HEK293 (cell line): Measurements from ENCODE around the gene MGLL.

Experiments used
- FEZF1 ChIP-seq: fragments of 450-650 bp; formaldehyde crosslinking; IDR thresholded peaks from 2 replicates; pipeline ENCODE4 v1.5.1; 2016; ENCODE audit warnings: missing biosample characterization, missing genetic modification characterization
- IKZF3 ChIP-seq: fragments of 450-650 bp; IDR thresholded peaks from 2 replicates; pipeline ENCODE4 v1.5.0; 2018; ENCODE audit warnings: missing biosample characterization, mild to moderate bottlenecking, missing genetic modification characterization, moderate library complexity
- KLF1 ChIP-seq: fragments of 450-650 bp; formaldehyde crosslinking; IDR thresholded peaks from 2 replicates; pipeline ENCODE4 v1.5.1; 2016; ENCODE audit warnings: missing biosample characterization, missing genetic modification characterization
- PRDM1 ChIP-seq: fragments of 450-650 bp; formaldehyde crosslinking; IDR thresholded peaks from 2 replicates; pipeline ENCODE4; 2016; ENCODE audit warnings: missing biosample characterization, missing genetic modification characterization
- SP2 ChIP-seq: fragments of 450-650 bp; formaldehyde crosslinking; IDR thresholded peaks from 2 replicates; pipeline ENCODE4 v1.5.1; 2016; ENCODE audit warnings: missing biosample characterization, missing genetic modification characterization
- YY2 ChIP-seq: fragments of 450-650 bp; formaldehyde crosslinking; IDR thresholded peaks from 2 replicates; pipeline ENCODE4 v1.5.1; 2016; ENCODE audit warnings: missing biosample characterization, missing genetic modification characterization
- ZFP69B ChIP-seq: fragments of 450-650 bp; formaldehyde crosslinking; IDR thresholded peaks from 2 replicates; pipeline ENCODE4 v1.5.1; 2016; ENCODE audit warnings: missing biosample characterization, missing genetic modification characterization
- ZNF274 ChIP-seq, 2 experiments: fragments of 200-500 bp in 1 of 2; fragments of 450-650 bp in 1 of 2; sonication (Bioruptor generic) in 1 of 2; formaldehyde crosslinking in 1 of 2; IDR thresholded peaks; 2 replicates each; pipeline versions ENCODE4 v1.5.1 to v1.6.1; 2014 to 2016; ENCODE audit warnings: borderline replicate concordance in 1 of 2, inconsistent platforms in 1 of 2, low read length in 1 of 2, missing biosample characterization in 1 of 2, missing genetic modification characterization in 1 of 2
- ZNF366 ChIP-seq: fragments of 450-650 bp; formaldehyde crosslinking; conservative IDR thresholded peaks from 2 replicates; pipeline ENCODE4 v1.5.1; 2016; ENCODE audit warnings: missing biosample characterization, missing genetic modification characterization
- ZNF48 ChIP-seq: fragments of 450-650 bp; formaldehyde crosslinking; IDR thresholded peaks from 2 replicates; pipeline ENCODE4 v1.5.1; 2016; ENCODE audit warnings: missing biosample characterization, missing genetic modification characterization
- ZNF514 ChIP-seq: fragments of 450-650 bp; formaldehyde crosslinking; IDR thresholded peaks from 2 replicates; pipeline ENCODE4 v1.5.1; 2016; ENCODE audit warnings: missing biosample characterization, missing genetic modification characterization
- ZNF549 ChIP-seq: fragments of 450-650 bp; IDR thresholded peaks from 2 replicates; pipeline ENCODE4 v1.5.1; 2018; ENCODE audit warnings: missing biosample characterization, missing genetic modification characterization, mild to moderate bottlenecking, inconsistent platforms, moderate library complexity
- ZNF560 ChIP-seq: fragments of 450-650 bp; formaldehyde crosslinking; IDR thresholded peaks from 2 replicates; pipeline ENCODE4 v1.5.1; 2017; ENCODE audit warnings: missing biosample characterization, missing genetic modification characterization, borderline replicate concordance
- ZNF654 ChIP-seq: fragments of 450-650 bp; formaldehyde crosslinking; IDR thresholded peaks from 2 replicates; pipeline ENCODE4 v1.5.1; 2016; ENCODE audit warnings: low read depth, missing biosample characterization, missing genetic modification characterization
- ZNF664 ChIP-seq: fragments of 450-650 bp; formaldehyde crosslinking; IDR thresholded peaks from 2 replicates; pipeline ENCODE4 v1.5.1; 2016; ENCODE audit warnings: missing biosample characterization, missing genetic modification characterization
- ZNF777 ChIP-seq: fragments of 450-650 bp; formaldehyde crosslinking; IDR thresholded peaks from 2 replicates; pipeline ENCODE4 v1.5.1; 2017; ENCODE audit warnings: missing biosample characterization, missing genetic modification characterization, borderline replicate concordance
- ZNF843 ChIP-seq: fragments of 450-650 bp; formaldehyde crosslinking; IDR thresholded peaks from 2 replicates; pipeline ENCODE4 v1.5.1; 2016; ENCODE audit warnings: missing biosample characterization, missing genetic modification characterization
- TF ChIP-seq, protein P1 (sequence below): fragments of 450-650 bp; formaldehyde crosslinking; IDR thresholded peaks from 2 replicates; pipeline ENCODE4 v1.5.1; 2016; ENCODE audit warnings: missing biosample characterization, missing genetic modification characterization
- TF ChIP-seq, protein P2 (sequence below): fragments of 450-650 bp; formaldehyde crosslinking; IDR thresholded peaks from 2 replicates; pipeline ENCODE4 v1.5.1; 2016; ENCODE audit warnings: missing biosample characterization, missing genetic modification characterization
- TF ChIP-seq, protein P3 (sequence below): fragments of 450-650 bp; formaldehyde crosslinking; IDR thresholded peaks from 2 replicates; pipeline ENCODE4 v1.5.1; 2016; ENCODE audit warnings: missing biosample characterization, missing genetic modification characterization
- TF ChIP-seq, protein P4 (sequence below): fragments of 450-650 bp; formaldehyde crosslinking; IDR thresholded peaks from 2 replicates; pipeline ENCODE4 v1.5.1; 2017; ENCODE audit warnings: missing biosample characterization, missing genetic modification characterization
- TF ChIP-seq, protein P5 (sequence below): fragments of 450-650 bp; formaldehyde crosslinking; conservative IDR thresholded peaks from 2 replicates; pipeline ENCODE4 v1.5.1; 2016; ENCODE audit warnings: low read depth, missing biosample characterization, missing genetic modification characterization
- TF ChIP-seq, protein P6 (sequence below): fragments of 450-650 bp; formaldehyde crosslinking; IDR thresholded peaks from 2 replicates; pipeline ENCODE4 v1.5.1; 2016; ENCODE audit warnings: missing biosample characterization, missing genetic modification characterization

MGLL gene

DNA sequence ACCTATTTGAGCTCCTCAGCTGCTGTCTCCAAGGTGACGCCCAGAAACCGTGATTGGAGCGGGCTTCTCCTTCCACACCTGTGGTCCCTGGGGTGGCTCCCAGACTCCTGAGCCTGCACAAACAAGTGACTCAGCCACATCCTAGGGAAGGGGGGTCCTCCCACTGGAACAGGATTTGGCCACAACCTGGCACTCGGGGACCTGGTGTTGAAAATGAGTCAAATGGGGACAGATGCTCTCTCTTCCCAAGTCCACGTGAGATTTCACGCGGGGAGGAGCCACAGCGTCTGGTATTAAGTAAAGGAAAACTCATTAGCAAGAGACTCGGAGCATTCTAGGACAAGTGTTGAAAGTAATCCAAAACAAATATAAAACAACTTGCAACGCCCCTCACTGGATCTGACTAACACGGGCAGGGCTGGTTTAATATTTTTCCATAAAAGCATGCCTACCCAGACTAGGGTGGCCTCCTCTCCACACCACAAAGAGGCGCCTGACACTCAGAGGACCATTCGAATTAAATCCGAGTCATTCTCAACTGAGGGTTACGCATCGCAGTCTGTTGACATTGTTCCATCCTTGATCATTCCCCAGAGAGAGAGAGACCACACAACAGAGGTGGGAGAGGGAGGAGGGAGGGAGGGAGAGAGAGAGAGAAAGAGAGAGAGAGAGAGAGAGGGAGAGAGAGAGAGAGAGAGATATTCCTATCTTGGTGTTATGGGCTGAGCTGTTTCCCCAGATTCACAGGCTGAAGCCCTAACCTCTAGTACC is 74.4 kb downstream of the MGLL start (continued):
- TF ChIP-seq, protein P1, sequence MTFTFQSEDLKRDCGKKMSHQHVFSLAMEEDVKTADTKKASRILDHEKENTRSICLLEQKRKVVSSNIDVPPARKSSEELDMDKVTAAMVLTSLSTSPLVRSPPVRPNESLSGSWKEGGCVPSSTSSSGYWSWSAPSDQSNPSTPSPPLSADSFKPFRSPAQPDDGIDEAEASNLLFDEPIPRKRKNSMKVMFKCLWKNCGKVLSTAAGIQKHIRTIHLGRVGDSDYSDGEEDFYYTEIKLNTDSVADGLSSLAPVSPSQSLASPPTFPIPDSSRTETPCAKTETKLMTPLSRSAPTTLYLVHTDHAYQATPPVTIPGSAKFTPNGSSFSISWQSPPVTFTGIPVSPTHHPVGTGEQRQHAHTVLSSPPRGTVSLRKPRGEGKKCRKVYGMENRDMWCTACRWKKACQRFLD (tag by site-specific recombination) = no peak
- TF ChIP-seq ZNF48 (tag by site-specific recombination) (no peak), PRDM1 (no peak), ZNF664 (tag by site-specific recombination) (no peak), ZNF654 (no peak), IKZF3 (tag by site-specific recombination) (no peak), ZNF549 (tag by site-specific recombination) (no peak), ZNF777 (no peak), YY2 (tag by site-specific recombination) (no peak), ZFP69B (tag by site-specific recombination) (no peak), KLF1 (peak; percentile 30; the same call in 1 of the 2 replicates), ZNF843 (tag by site-specific recombination) (no peak), SP2 (no peak), ZNF514 (tag by site-specific recombination) (no peak), FEZF1 (tag by site-specific recombination) (no peak), ZNF366 (tag by site-specific recombination) (peak; percentile 53; the same call in 1 of the 2 replicates), ZNF560 (tag by site-specific recombination) (no peak), ZNF274 (IDR thresholded peaks at IDR 0.05; ENCODE audit: low read length) (no peak), ZNF274 (tag by site-specific recombination; IDR thresholded peaks at IDR 0.05; ENCODE audit: borderline replicate concordance) (no peak)
- TF ChIP-seq, protein P2, sequence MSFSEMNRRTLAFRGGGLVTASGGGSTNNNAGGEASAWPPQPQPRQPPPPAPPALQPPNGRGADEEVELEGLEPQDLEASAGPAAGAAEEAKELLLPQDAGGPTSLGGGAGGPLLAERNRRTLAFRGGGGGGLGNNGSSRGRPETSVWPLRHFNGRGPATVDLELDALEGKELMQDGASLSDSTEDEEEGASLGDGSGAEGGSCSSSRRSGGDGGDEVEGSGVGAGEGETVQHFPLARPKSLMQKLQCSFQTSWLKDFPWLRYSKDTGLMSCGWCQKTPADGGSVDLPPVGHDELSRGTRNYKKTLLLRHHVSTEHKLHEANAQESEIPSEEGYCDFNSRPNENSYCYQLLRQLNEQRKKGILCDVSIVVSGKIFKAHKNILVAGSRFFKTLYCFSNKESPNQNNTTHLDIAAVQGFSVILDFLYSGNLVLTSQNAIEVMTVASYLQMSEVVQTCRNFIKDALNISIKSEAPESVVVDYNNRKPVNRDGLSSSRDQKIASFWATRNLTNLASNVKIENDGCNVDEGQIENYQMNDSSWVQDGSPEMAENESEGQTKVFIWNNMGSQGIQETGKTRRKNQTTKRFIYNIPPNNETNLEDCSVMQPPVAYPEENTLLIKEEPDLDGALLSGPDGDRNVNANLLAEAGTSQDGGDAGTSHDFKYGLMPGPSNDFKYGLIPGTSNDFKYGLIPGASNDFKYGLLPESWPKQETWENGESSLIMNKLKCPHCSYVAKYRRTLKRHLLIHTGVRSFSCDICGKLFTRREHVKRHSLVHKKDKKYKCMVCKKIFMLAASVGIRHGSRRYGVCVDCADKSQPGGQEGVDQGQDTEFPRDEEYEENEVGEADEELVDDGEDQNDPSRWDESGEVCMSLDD (tag by site-specific recombination) = no peak
- TF ChIP-seq, protein P3, sequence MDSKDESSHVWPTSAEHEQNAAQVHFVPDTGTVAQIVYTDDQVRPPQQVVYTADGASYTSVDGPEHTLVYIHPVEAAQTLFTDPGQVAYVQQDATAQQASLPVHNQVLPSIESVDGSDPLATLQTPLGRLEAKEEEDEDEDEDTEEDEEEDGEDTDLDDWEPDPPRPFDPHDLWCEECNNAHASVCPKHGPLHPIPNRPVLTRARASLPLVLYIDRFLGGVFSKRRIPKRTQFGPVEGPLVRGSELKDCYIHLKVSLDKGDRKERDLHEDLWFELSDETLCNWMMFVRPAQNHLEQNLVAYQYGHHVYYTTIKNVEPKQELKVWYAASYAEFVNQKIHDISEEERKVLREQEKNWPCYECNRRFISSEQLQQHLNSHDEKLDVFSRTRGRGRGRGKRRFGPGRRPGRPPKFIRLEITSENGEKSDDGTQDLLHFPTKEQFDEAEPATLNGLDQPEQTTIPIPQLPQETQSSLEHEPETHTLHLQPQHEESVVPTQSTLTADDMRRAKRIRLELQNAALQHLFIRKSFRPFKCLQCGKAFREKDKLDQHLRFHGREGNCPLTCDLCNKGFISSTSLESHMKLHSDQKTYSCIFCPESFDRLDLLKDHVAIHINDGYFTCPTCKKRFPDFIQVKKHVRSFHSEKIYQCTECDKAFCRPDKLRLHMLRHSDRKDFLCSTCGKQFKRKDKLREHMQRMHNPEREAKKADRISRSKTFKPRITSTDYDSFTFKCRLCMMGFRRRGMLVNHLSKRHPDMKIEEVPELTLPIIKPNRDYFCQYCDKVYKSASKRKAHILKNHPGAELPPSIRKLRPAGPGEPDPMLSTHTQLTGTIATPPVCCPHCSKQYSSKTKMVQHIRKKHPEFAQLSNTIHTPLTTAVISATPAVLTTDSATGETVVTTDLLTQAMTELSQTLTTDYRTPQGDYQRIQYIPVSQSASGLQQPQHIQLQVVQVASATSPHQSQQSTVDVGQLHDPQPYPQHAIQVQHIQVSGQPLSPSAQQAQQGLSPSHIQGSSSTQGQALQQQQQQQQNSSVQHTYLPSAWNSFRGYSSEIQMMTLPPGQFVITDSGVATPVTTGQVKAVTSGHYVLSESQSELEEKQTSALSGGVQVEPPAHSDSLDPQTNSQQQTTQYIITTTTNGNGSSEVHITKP (tag by site-specific recombination) = peak; percentile 48; the same call in 1 of the 2 replicates
- TF ChIP-seq, protein P4, sequence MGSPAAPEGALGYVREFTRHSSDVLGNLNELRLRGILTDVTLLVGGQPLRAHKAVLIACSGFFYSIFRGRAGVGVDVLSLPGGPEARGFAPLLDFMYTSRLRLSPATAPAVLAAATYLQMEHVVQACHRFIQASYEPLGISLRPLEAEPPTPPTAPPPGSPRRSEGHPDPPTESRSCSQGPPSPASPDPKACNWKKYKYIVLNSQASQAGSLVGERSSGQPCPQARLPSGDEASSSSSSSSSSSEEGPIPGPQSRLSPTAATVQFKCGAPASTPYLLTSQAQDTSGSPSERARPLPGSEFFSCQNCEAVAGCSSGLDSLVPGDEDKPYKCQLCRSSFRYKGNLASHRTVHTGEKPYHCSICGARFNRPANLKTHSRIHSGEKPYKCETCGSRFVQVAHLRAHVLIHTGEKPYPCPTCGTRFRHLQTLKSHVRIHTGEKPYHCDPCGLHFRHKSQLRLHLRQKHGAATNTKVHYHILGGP (tag by site-specific recombination) = no peak
- TF ChIP-seq, protein P5, sequence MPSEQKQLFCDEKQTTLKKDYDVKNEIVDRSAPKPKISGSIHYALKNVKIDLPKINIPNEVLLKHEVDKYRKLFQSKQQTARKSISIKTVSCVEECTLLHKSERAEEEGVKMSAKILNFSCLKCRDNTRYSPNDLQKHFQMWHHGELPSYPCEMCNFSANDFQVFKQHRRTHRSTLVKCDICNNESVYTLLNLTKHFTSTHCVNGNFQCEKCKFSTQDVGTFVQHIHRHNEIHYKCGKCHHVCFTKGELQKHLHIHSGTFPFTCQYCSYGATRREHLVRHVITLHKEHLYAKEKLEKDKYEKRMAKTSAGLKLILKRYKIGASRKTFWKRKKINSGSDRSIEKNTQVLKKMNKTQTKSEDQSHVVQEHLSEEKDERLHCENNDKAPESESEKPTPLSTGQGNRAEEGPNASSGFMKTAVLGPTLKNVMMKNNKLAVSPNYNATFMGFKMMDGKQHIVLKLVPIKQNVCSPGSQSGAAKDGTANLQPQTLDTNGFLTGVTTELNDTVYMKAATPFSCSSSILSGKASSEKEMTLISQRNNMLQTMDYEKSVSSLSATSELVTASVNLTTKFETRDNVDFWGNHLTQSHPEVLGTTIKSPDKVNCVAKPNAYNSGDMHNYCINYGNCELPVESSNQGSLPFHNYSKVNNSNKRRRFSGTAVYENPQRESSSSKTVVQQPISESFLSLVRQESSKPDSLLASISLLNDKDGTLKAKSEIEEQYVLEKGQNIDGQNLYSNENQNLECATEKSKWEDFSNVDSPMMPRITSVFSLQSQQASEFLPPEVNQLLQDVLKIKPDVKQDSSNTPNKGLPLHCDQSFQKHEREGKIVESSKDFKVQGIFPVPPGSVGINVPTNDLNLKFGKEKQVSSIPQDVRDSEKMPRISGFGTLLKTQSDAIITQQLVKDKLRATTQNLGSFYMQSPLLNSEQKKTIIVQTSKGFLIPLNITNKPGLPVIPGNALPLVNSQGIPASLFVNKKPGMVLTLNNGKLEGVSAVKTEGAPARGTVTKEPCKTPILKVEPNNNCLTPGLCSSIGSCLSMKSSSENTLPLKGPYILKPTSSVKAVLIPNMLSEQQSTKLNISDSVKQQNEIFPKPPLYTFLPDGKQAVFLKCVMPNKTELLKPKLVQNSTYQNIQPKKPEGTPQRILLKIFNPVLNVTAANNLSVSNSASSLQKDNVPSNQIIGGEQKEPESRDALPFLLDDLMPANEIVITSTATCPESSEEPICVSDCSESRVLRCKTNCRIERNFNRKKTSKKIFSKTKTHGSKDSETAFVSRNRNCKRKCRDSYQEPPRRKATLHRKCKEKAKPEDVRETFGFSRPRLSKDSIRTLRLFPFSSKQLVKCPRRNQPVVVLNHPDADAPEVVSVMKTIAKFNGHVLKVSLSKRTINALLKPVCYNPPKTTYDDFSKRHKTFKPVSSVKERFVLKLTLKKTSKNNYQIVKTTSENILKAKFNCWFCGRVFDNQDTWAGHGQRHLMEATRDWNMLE (tag by site-specific recombination) = no peak
- TF ChIP-seq, protein P6, sequence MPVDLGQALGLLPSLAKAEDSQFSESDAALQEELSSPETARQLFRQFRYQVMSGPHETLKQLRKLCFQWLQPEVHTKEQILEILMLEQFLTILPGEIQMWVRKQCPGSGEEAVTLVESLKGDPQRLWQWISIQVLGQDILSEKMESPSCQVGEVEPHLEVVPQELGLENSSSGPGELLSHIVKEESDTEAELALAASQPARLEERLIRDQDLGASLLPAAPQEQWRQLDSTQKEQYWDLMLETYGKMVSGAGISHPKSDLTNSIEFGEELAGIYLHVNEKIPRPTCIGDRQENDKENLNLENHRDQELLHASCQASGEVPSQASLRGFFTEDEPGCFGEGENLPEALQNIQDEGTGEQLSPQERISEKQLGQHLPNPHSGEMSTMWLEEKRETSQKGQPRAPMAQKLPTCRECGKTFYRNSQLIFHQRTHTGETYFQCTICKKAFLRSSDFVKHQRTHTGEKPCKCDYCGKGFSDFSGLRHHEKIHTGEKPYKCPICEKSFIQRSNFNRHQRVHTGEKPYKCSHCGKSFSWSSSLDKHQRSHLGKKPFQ (tag by site-specific recombination) = no peak
